HL-60 (cell line): ENCODE results near the gene SGMS1.

Experiments used
- DNase-seq, 2 experiments: peaks; one replicate each; pipeline ENCODE4 v3.0.0-alpha.2; 2010 to 2020; ENCODE audit warnings: low read depth in 1 of 2, low spot score in 1 of 2
- H3K27ac ChIP-seq: fragments of 250-450 bp; sonication (Bioruptor Pico); replicated peaks from 2 replicates; pipeline ENCODE4 v1.5.1; 2020; ENCODE audit warnings: mild to moderate bottlenecking, moderate library complexity
- H3K27me3 ChIP-seq: fragments of 250-450 bp; sonication (Bioruptor Pico); 2 replicates; pipeline ENCODE4 v1.5.1; 2021; ENCODE audit warnings: mild to moderate bottlenecking, moderate library complexity; ENCODE audit not compliant: insufficient read depth, poor library complexity, severe bottlenecking
- H3K4me3 ChIP-seq: replicated peaks from 2 replicates; pipeline ENCODE4 v1.5.1; 2011; ENCODE audit warnings: mild to moderate bottlenecking, control low read depth, low read length; ENCODE audit not compliant: insufficient read depth
- GABPA ChIP-seq: IDR thresholded peaks from 2 replicates; pipeline ENCODE4 v1.6.1; 2012; ENCODE audit warnings: low read depth
- POLR2AphosphoS5 ChIP-seq: IDR thresholded peaks from 2 replicates; pipeline ENCODE4 v1.6.1; 2012; ENCODE audit warnings: low read depth
- REST ChIP-seq: IDR thresholded peaks from 2 replicates; pipeline ENCODE4 v1.6.1; 2012; ENCODE audit warnings: low read depth; ENCODE audit not compliant: insufficient replicate concordance
- SPI1 ChIP-seq: IDR thresholded peaks from 2 replicates; pipeline ENCODE4 v1.6.1; 2012; ENCODE audit warnings: low read depth, mild to moderate bottlenecking, borderline replicate concordance
- TF ChIP-seq, protein P1 (sequence below): IDR thresholded peaks from one replicate; pipeline ENCODE4 v1.5.1; 2011; ENCODE audit warnings: low read length, control low read depth, inconsistent platforms; ENCODE audit not compliant: insufficient read depth

SGMS1 gene

GRCh38 chr10:50629495-50630122, 5.9 kb upstream of the SGMS1 start:
- no peak overlapping the region for H3K27ac ChIP-seq
- TF ChIP-seq, protein P1, sequence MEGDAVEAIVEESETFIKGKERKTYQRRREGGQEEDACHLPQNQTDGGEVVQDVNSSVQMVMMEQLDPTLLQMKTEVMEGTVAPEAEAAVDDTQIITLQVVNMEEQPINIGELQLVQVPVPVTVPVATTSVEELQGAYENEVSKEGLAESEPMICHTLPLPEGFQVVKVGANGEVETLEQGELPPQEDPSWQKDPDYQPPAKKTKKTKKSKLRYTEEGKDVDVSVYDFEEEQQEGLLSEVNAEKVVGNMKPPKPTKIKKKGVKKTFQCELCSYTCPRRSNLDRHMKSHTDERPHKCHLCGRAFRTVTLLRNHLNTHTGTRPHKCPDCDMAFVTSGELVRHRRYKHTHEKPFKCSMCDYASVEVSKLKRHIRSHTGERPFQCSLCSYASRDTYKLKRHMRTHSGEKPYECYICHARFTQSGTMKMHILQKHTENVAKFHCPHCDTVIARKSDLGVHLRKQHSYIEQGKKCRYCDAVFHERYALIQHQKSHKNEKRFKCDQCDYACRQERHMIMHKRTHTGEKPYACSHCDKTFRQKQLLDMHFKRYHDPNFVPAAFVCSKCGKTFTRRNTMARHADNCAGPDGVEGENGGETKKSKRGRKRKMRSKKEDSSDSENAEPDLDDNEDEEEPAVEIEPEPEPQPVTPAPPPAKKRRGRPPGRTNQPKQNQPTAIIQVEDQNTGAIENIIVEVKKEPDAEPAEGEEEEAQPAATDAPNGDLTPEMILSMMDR, result no peak
- TF ChIP-seq POLR2AphosphoS5 (no peak), GABPA (no peak), REST (no peak), SPI1 (no peak)
- H3K27me3 ChIP-seq, result no peaks in the 10 kb centered on the region
- no peak for DNase-seq
- no peak overlapping the region for H3K4me3 ChIP-seq

GRCh38 chr10:50627896-50628295, 4.1 kb upstream of the SGMS1 start:
- H3K27me3 ChIP-seq, result no peaks in the 10 kb centered on the region

GRCh38 chr10:50627443-50627842, 3.7 kb upstream of the SGMS1 start:
- H3K27me3 ChIP-seq, result no peaks in the 10 kb centered on the region
- no peak for DNase-seq
- H3K4me3 ChIP-seq, result no peak overlapping the region
- H3K27ac ChIP-seq, result no peak overlapping the region
- TF ChIP-seq POLR2AphosphoS5, result no peak
- TF ChIP-seq, protein P1, result no peak
- no peak for TF ChIP-seq SPI1
- no peak for TF ChIP-seq GABPA
- no peak for TF ChIP-seq REST

More at GRCh38 chr10:50627896-50628295, 4.1 kb upstream of the SGMS1 start:
- Histone ChIP-seq H3K4me3 (no peak overlapping the region), H3K27ac (no peak overlapping the region)
- DNase-seq, result no peak
- TF ChIP-seq POLR2AphosphoS5 (no peak), GABPA (no peak), SPI1 (no peak), REST (no peak)
